Measurements from ENCODE around the gene CYP27C1. TPM values are rescaled to one million over a fixed set of nuclear protein-coding genes. Genes with fewer than 3 reads are reported as not detected.

Gene CYP27C1
- total and polyA plus RNA-seq, 4 donors: 0.02 to 0.14 (median 0.07) TPM

- WGBS: 94% methylated on average over 10 of the region's 10 CpGs
- DNase-seq (ENCODE audit: low spot score): no peak
These were observed 37.3 kb downstream of the CYP27C1 start for GRCh38 chr2:127182626-127183458.

GRCh38 chr2:127181851-127182250 is 38.2 kb downstream of the CYP27C1 start:
- DNase-seq (ENCODE audit: low spot score): no peak
- no peak for TF ChIP-seq MAX (IDR thresholded peaks at IDR 0.05)
- 87% methylated on average over 4 of the region's 4 CpGs for WGBS
- Histone ChIP-seq H3K27ac (ENCODE audit: low read depth in 1 of 2, low read length in 2 of 2) (no peak overlapping the region), H3K9me3 (ENCODE audit: control insufficient read depth in 4 of 4, low read length in 3 of 4) (no peaks in the 10 kb centered on the region), H3K4me3 (ENCODE audit: low read depth in 1 of 3, low read length in 3 of 3) (no peak overlapping the region), H3K27me3 (ENCODE audit: control insufficient read depth in 4 of 4, insufficient read depth in 4 of 4, low read length in 3 of 4) (no peaks in the 10 kb centered on the region), H3K36me3 (ENCODE audit: control insufficient read depth in 4 of 4, insufficient read depth in 3 of 4, low read depth in 1 of 4, low read length in 3 of 4) (no peaks in the 10 kb centered on the region), H3K4me1 (ENCODE audit: control insufficient read depth in 4 of 4, insufficient read depth in 4 of 4, low read length in 3 of 4) (no peaks in the 10 kb centered on the region), H3K9ac (ENCODE audit: low read depth in 1 of 2, low read length in 2 of 2) (no peak overlapping the region)

More at GRCh38 chr2:127182626-127183458, 37.3 kb downstream of the CYP27C1 start:
- no peak for TF ChIP-seq HNF4G (IDR thresholded peaks at IDR 0.05)
- no peak for TF ChIP-seq FOXA1 (IDR thresholded peaks at IDR 0.05)
- no peak for TF ChIP-seq HNF4A (conservative IDR thresholded peaks at IDR 0.05)
- no peak for TF ChIP-seq JUND (IDR thresholded peaks at IDR 0.05)
- no peak for TF ChIP-seq TAF1 (conservative IDR thresholded peaks at IDR 0.05)
- no peak for TF ChIP-seq YY1 (IDR thresholded peaks at IDR 0.05)
- TF ChIP-seq REST (IDR thresholded peaks at IDR 0.05): no peak
- no peak for TF ChIP-seq EGR1 (IDR thresholded peaks at IDR 0.05; ENCODE audit: low read depth in 2 of 2)
- no peak for TF ChIP-seq ATF3 (IDR thresholded peaks at IDR 0.05)
- TF ChIP-seq GABPA (IDR thresholded peaks at IDR 0.05 in 1 of 2, conservative IDR thresholded peaks at IDR 0.05 in 1 of 2): no peak
- no peak for TF ChIP-seq ZBTB33 (IDR thresholded peaks at IDR 0.05)
- TF ChIP-seq FOXA2 (IDR thresholded peaks at IDR 0.05): no peak
- TF ChIP-seq NR2F2 (IDR thresholded peaks at IDR 0.05): no peak
- no peaks in the 10 kb centered on the region for H3K27me3 ChIP-seq (ENCODE audit: control insufficient read depth in 4 of 4, insufficient read depth in 4 of 4, low read length in 3 of 4)
- H3K4me3 ChIP-seq (ENCODE audit: low read depth in 1 of 3, low read length in 3 of 3): no peak overlapping the region
- H3K36me3 ChIP-seq (ENCODE audit: control insufficient read depth in 4 of 4, insufficient read depth in 3 of 4, low read depth in 1 of 4, low read length in 3 of 4): no peaks in the 10 kb centered on the region
- H3K4me1 ChIP-seq (ENCODE audit: control insufficient read depth in 4 of 4, insufficient read depth in 4 of 4, low read length in 3 of 4): no peaks in the 10 kb centered on the region
- H3K9me3 ChIP-seq (ENCODE audit: control insufficient read depth in 4 of 4, low read length in 3 of 4): no peaks in the 10 kb centered on the region
- H3K9ac ChIP-seq (ENCODE audit: low read depth in 1 of 2, low read length in 2 of 2): no peak overlapping the region
- H3K27ac ChIP-seq (ENCODE audit: low read depth in 1 of 2, low read length in 2 of 2): no peak overlapping the region

All from liver (tissue), 9 donors.